B cell (primary cell): ENCODE data around the gene NR1H2. TPM values are rescaled to one million over a fixed set of nuclear protein-coding genes. Genes with fewer than 3 reads are reported as not detected.

ENCODE experiments used
- ATAC-seq: fragments of 200-7000 bp; cut with Tn5 transposase; one replicate; pipeline ENCODE4 v1.10.0; 2021; ENCODE audit warnings: low read depth, mild to moderate bottlenecking, moderate number of reproducible peaks, moderate library complexity
- CTCF ChIA-PET: fragments of 350-600 bp; sonication (Branson Sonifier 250); formaldehyde crosslinking; loops from one replicate; lab custom pipeline; 2021; ENCODE audit warnings: antibody characterized with exemption, inconsistent platforms; lab: Charles Lee
- POLR2A ChIA-PET: fragments of 350-600 bp; sonication (Branson Sonifier 250); formaldehyde crosslinking; loops from one replicate; lab custom pipeline; 2021; ENCODE audit warnings: antibody characterized with exemption; lab: Charles Lee
- DNase-seq: peaks from one replicate; pipeline ENCODE4 v3.0.0; 2013
- H2AFZ ChIP-seq: 2 replicates; pipeline ENCODE4 v1.6.1; 2012; ENCODE audit warnings: mild to moderate bottlenecking, low read depth, low read length; ENCODE audit not compliant: insufficient read depth, poor library complexity, severe bottlenecking
- H3K27ac ChIP-seq, 2 donors: 1 replicate in 1 of 2; 2 replicates in 1 of 2; pipeline ENCODE4 v1.5.1; 2012 to 2013; ENCODE audit warnings: low read length in 2 of 2, mild to moderate bottlenecking in 2 of 2, moderate library complexity in 1 of 2
- H3K27me3 ChIP-seq, 4 experiments: fragments of 200-600 bp in 1 of 4; sonication (generic) in 1 of 4; replicated peaks in 1 of 4; 1 replicate in 2 of 4; 2 replicates in 2 of 4; pipeline versions ENCODE4 v1.6.1 to v1.7.0; 2013 to 2016; ENCODE audit warnings: low read length in 3 of 4, mild to moderate bottlenecking in 2 of 4, mixed read lengths in 1 of 4, moderate library complexity in 1 of 4; ENCODE audit not compliant: insufficient read depth in 4 of 4, control insufficient read depth in 3 of 4; ENCODE audit errors: control extremely low read depth in 1 of 4
- H3K36me3 ChIP-seq, 2 experiments: replicated peaks in 1 of 2; 1 replicate in 1 of 2; 2 replicates in 1 of 2; pipeline versions ENCODE4 v1.6.1 to v1.7.1; 2013; ENCODE audit warnings: low read length in 1 of 2; ENCODE audit not compliant: insufficient read depth in 2 of 2, control insufficient read depth in 1 of 2; ENCODE audit errors: control extremely low read depth in 1 of 2, extremely low read depth in 1 of 2
- H3K4me1 ChIP-seq, 2 donors: fragments of 200-600 bp in 1 of 2; sonication (generic) in 1 of 2; 1 replicate in 1 of 2; 2 replicates in 1 of 2; pipeline versions ENCODE4 v1.5.1 to v1.6.1; 2013 to 2017; ENCODE audit warnings: low read length in 2 of 2; ENCODE audit not compliant: control insufficient read depth in 2 of 2, insufficient read depth in 2 of 2
- H3K4me2 ChIP-seq: replicated peaks from 2 replicates; pipeline ENCODE3; 2012; ENCODE audit warnings: mild to moderate bottlenecking, low read depth, low read length; ENCODE audit not compliant: poor library complexity, severe bottlenecking
- H3K4me3 ChIP-seq, 5 experiments: fragments of 200-600 bp in 1 of 5; sonication (generic) in 1 of 5; 1 replicate in 3 of 5; 2 replicates in 2 of 5; pipeline versions ENCODE4 v1.5.1 to v1.7.0; 2011 to 2016; ENCODE audit warnings: low read length in 4 of 5, mild to moderate bottlenecking in 4 of 5, low read depth in 2 of 5, control low read depth in 1 of 5, moderate library complexity in 1 of 5; ENCODE audit not compliant: insufficient read depth in 1 of 5; ENCODE audit errors: control extremely low read depth in 1 of 5, extremely low read depth in 1 of 5
- H3K79me2 ChIP-seq: fragments of 200-600 bp; sonication (generic); one replicate; pipeline ENCODE4 v1.6.0; 2016; ENCODE audit warnings: low read length; ENCODE audit not compliant: control insufficient read depth, insufficient read depth
- H3K9ac ChIP-seq: fragments of 200-600 bp; sonication (generic); 2 replicates; pipeline ENCODE4 v1.6.1; 2017; ENCODE audit warnings: mild to moderate bottlenecking, low read length, moderate library complexity
- H3K9me3 ChIP-seq, 3 donors: one replicate each; pipeline versions ENCODE4 v1.6.1 to v1.7.1; 2013; ENCODE audit warnings: low read length in 2 of 3; ENCODE audit not compliant: control insufficient read depth in 2 of 3, insufficient read depth in 1 of 3; ENCODE audit errors: control extremely low read depth in 1 of 3
- H4K20me1 ChIP-seq: 2 replicates; pipeline ENCODE4 v1.6.0; 2012; ENCODE audit warnings: mild to moderate bottlenecking, low read length; ENCODE audit not compliant: insufficient read depth, control insufficient read depth, poor library complexity, severe bottlenecking
- H3K27ac Mint-ChIP-seq: one replicate; pipeline ENCODE4 v1.8.0; 2021; ENCODE audit warnings: mixed read lengths
- H3K27me3 Mint-ChIP-seq: one replicate; pipeline ENCODE4 v1.8.0; 2021; ENCODE audit warnings: mixed read lengths
- H3K4me1 Mint-ChIP-seq: one replicate; pipeline ENCODE4 v1.8.0; 2021; ENCODE audit warnings: mixed read lengths
- H3K4me3 Mint-ChIP-seq: one replicate; pipeline ENCODE4 v1.8.0; 2021; ENCODE audit warnings: mixed read lengths
- H3K9me3 Mint-ChIP-seq: one replicate; pipeline ENCODE4 v1.8.0; 2022; ENCODE audit warnings: mixed read lengths; ENCODE audit not compliant: insufficient read depth
- EZH2 ChIP-seq: IDR thresholded peaks from 2 replicates; pipeline ENCODE4 v1.6.1; 2012; ENCODE audit warnings: borderline replicate concordance, low read depth, mild to moderate bottlenecking, moderate library complexity, low read length; ENCODE audit not compliant: insufficient read depth, poor library complexity, severe bottlenecking
- WGBS: methylation state at CpG from one replicate; pipeline ENCODE4 v1.1.5; 2013; ENCODE audit warnings: missing lambda C conversion rate; ENCODE audit not compliant: insufficient coverage; 5-methylcytosine and 5-hydroxymethylcytosine counted together
- intact Hi-C: fragments of 100-400 bp; cut with micrococcal nuclease; formaldehyde crosslinking; loops from one replicate; pipeline ENCODE4 v1.10.0; 2022
- polyA plus RNA-seq: library from polyadenylated mRNA; depleted of rRNA; stranded (reverse); fragments of >200 nt; gene quantifications from 2 replicates; pipeline ENCODE4 v1.2.3, GENCODE V29; 2012
- total RNA-seq, 2 donors: library from RNA; stranded (reverse); fragments of 120-200 nt in 1 of 2; gene quantifications; 1 replicate in 1 of 2; 2 replicates in 1 of 2; pipeline versions ENCODE4 v1.2.3 to v1.2.4, GENCODE V29; 2013 to 2022
- TF ChIP-seq, protein P1 (sequence below): fragments of 200-600 bp; IDR thresholded peaks from one replicate; pipeline ENCODE4 v1.8.0; 2022; ENCODE audit warnings: antibody characterized with exemption, mild to moderate bottlenecking

The NR1H2 gene
- total and polyA plus RNA-seq, 2 donors (not counting 1 experiment from before 2014, with no cell fraction given), result 116 to 164 TPM

- intact Hi-C loops, result no loop called here
- TF ChIP-seq, protein P1, sequence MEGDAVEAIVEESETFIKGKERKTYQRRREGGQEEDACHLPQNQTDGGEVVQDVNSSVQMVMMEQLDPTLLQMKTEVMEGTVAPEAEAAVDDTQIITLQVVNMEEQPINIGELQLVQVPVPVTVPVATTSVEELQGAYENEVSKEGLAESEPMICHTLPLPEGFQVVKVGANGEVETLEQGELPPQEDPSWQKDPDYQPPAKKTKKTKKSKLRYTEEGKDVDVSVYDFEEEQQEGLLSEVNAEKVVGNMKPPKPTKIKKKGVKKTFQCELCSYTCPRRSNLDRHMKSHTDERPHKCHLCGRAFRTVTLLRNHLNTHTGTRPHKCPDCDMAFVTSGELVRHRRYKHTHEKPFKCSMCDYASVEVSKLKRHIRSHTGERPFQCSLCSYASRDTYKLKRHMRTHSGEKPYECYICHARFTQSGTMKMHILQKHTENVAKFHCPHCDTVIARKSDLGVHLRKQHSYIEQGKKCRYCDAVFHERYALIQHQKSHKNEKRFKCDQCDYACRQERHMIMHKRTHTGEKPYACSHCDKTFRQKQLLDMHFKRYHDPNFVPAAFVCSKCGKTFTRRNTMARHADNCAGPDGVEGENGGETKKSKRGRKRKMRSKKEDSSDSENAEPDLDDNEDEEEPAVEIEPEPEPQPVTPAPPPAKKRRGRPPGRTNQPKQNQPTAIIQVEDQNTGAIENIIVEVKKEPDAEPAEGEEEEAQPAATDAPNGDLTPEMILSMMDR, result no peak
- no peak for TF ChIP-seq EZH2
- ChIA-PET POLR2A (no interaction called here), CTCF (no interaction called here)
- no peak for ATAC-seq
- no peak overlapping the region for H3K4me3 Mint-ChIP-seq
- H3K9me3 ChIP-seq, result no peaks in the 10 kb centered on the region
- no peak overlapping the region for H2AFZ ChIP-seq
- H3K27ac Mint-ChIP-seq, result peak overlapping the region; percentile 32
- no peaks in the 10 kb centered on the region for H3K4me1 Mint-ChIP-seq
- no peak overlapping the region for H3K4me2 ChIP-seq
- no peaks in the 10 kb centered on the region for H4K20me1 ChIP-seq
- 92% methylated on average over 3 of the region's 4 CpGs for WGBS
- H3K4me1 ChIP-seq, result no peaks in the 10 kb centered on the region
- no peaks in the 10 kb centered on the region for H3K27me3 ChIP-seq
- no peak overlapping the region for H3K4me3 ChIP-seq
- DNase-seq, result no peak
- H3K79me2 ChIP-seq, result peaks cover 46% of the 10 kb centered on the region
- H3K36me3 ChIP-seq, result peaks cover 0 to 3% of the 10 kb centered on the region in 2 experiments
- no peaks in the 10 kb centered on the region for H3K9me3 Mint-ChIP-seq
- no peaks in the 10 kb centered on the region for H3K27me3 Mint-ChIP-seq
- H3K9ac ChIP-seq, result no peak overlapping the region
- H3K27ac ChIP-seq, result no peak overlapping the region
Measured at GRCh38 chr19:50393589-50393988, 17.3 kb downstream of the NR1H2 start.

- Mint-ChIP-seq H3K4me3 (no peak overlapping the region), H3K4me1 (no peaks in the 10 kb centered on the region), H3K27me3 (no peaks in the 10 kb centered on the region), H3K9me3 (no peaks in the 10 kb centered on the region), H3K27ac (no peak overlapping the region)
- H3K9ac ChIP-seq, result no peak overlapping the region
- POLR2A ChIA-PET, result no interaction called here
- TF ChIP-seq EZH2, result no peak
- TF ChIP-seq, protein P1, result no peak
- H3K27ac ChIP-seq, result no peak overlapping the region
- H3K9me3 ChIP-seq, result no peaks in the 10 kb centered on the region
- no peaks in the 10 kb centered on the region for H3K4me1 ChIP-seq
- H2AFZ ChIP-seq, result no peak overlapping the region
- no peaks in the 10 kb centered on the region for H3K27me3 ChIP-seq
- ATAC-seq (no peak), DNase-seq (no peak)
- 95% methylated on average over 7 of the region's 9 CpGs for WGBS
- no peak overlapping the region for H3K4me2 ChIP-seq
- H4K20me1 ChIP-seq, result no peaks in the 10 kb centered on the region
- CTCF ChIA-PET, result no interaction called here
- H3K79me2 ChIP-seq, result peaks cover 50% of the 10 kb centered on the region
- H3K36me3 ChIP-seq, result peaks cover 0 to 6% of the 10 kb centered on the region in 2 experiments
- no peak overlapping the region for H3K4me3 ChIP-seq
- intact Hi-C loops, result no loop called here
Measured at GRCh38 chr19:50394017-50394416, 17.8 kb downstream of the NR1H2 start.
